ENCODE measurements around the gene BRWD1.

The BRWD1 gene

GRCh38 chr21:39153842-39154241, 159.6 kb downstream of the BRWD1 start:
- Histone ChIP-seq H3K36me3 (ENCODE audit: insufficient read depth, insufficient read length, low read length) (no peaks in the 10 kb centered on the region), H3K9me3 (ENCODE audit: insufficient read depth, low read length) (peaks cover 6% of the 10 kb centered on the region; the same call in 1 of the 2 replicates), H3K4me3 (ENCODE audit: insufficient read length, low read depth) (no peak overlapping the region), H3K4me1 (ENCODE audit: insufficient read depth, insufficient read length) (no peaks in the 10 kb centered on the region), H3K27me3 (ENCODE audit: insufficient read depth, insufficient read length) (no peaks in the 10 kb centered on the region), H3K9ac (ENCODE audit: insufficient read length, low read depth) (no peak overlapping the region)
- TF ChIP-seq SUZ12 (IDR thresholded peaks at IDR 0.05; ENCODE audit: extremely low read depth, insufficient read depth, insufficient read length) (no peak), YY1 (IDR thresholded peaks at IDR 0.05; ENCODE audit: insufficient read depth, insufficient read length) (no peak)
- no peak for DNase-seq (ENCODE audit: low read depth, low spot score)

DNA sequence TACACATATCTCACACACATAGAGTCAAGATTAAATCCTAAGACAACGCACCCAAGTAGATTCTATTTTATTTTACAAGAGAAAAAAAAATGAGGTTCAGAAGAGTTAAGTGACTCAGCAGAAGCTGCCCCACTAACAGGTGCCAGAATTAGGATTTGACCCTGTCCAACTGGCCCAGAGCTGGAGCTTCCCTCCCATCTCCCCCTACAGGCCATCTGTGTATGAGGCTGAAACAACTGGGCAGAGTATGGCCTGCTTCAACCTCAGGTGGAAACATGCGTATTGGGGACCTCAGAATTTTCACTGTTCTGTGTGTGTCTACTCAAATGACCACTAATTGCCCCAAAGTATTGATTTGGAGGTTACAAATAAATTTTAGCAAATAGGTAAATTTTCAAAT, 160.1 kb downstream of the BRWD1 start:
- Histone ChIP-seq H3K4me3 (ENCODE audit: insufficient read length, low read depth) (no peak overlapping the region), H3K9me3 (ENCODE audit: insufficient read depth, low read length) (peaks cover 6% of the 10 kb centered on the region; the same call in 1 of the 2 replicates), H3K9ac (ENCODE audit: insufficient read length, low read depth) (no peak overlapping the region), H3K36me3 (ENCODE audit: insufficient read depth, insufficient read length, low read length) (no peaks in the 10 kb centered on the region), H3K27me3 (ENCODE audit: insufficient read depth, insufficient read length) (no peaks in the 10 kb centered on the region), H3K4me1 (ENCODE audit: insufficient read depth, insufficient read length) (no peaks in the 10 kb centered on the region)
- DNase-seq (ENCODE audit: low read depth, low spot score), result no peak
- no peak for TF ChIP-seq ZNF274 (IDR thresholded peaks at IDR 0.05; ENCODE audit: low read depth, low read length)
- TF ChIP-seq SUZ12 (IDR thresholded peaks at IDR 0.05; ENCODE audit: extremely low read depth, insufficient read depth, insufficient read length), result no peak
- TF ChIP-seq YY1 (IDR thresholded peaks at IDR 0.05; ENCODE audit: insufficient read depth, insufficient read length), result no peak

DNA sequence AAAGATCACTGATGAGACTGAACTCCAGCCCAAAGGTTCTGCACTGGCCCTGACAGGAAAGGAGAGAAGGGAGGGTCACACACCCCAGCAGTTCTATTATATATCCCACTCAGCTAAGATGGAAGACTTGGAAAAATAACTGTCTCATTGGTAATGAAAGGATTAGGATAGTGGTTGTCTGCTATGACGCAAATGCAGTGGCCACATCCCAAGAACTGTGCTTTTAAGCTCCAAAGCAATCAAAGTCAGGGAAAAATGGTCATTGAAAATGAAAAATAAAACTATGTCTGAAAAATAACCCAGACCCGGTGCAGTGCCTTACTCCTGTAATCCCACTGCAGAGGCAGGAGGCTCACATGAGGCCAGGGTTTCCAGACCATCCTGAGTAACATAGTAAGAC, 161.2 kb downstream of the BRWD1 start:
- Histone ChIP-seq H3K9ac (ENCODE audit: insufficient read length, low read depth) (no peak overlapping the region), H3K9me3 (ENCODE audit: insufficient read depth, low read length) (peaks cover 6% of the 10 kb centered on the region; the same call in 1 of the 2 replicates), H3K4me1 (ENCODE audit: insufficient read depth, insufficient read length) (no peaks in the 10 kb centered on the region), H3K36me3 (ENCODE audit: insufficient read depth, insufficient read length, low read length) (no peaks in the 10 kb centered on the region), H3K27me3 (ENCODE audit: insufficient read depth, insufficient read length) (no peaks in the 10 kb centered on the region), H3K4me3 (ENCODE audit: insufficient read length, low read depth) (no peak overlapping the region)
- DNase-seq (ENCODE audit: low read depth, low spot score), result no peak
- TF ChIP-seq SUZ12 (IDR thresholded peaks at IDR 0.05; ENCODE audit: extremely low read depth, insufficient read depth, insufficient read length), result no peak

GRCh38 chr21:39150877-39151276, 162.6 kb downstream of the BRWD1 start:
- no peak for TF ChIP-seq YY1 (IDR thresholded peaks at IDR 0.05; ENCODE audit: insufficient read depth, insufficient read length)
- no peak for TF ChIP-seq ZNF274 (IDR thresholded peaks at IDR 0.05; ENCODE audit: low read depth, low read length)
- TF ChIP-seq SUZ12 (IDR thresholded peaks at IDR 0.05; ENCODE audit: extremely low read depth, insufficient read depth, insufficient read length), result no peak
- Histone ChIP-seq H3K9me3 (ENCODE audit: insufficient read depth, low read length) (peaks cover 2% of the 10 kb centered on the region; the same call in 1 of the 2 replicates), H3K4me3 (ENCODE audit: insufficient read length, low read depth) (no peak overlapping the region), H3K9ac (ENCODE audit: insufficient read length, low read depth) (no peak overlapping the region), H3K27me3 (ENCODE audit: insufficient read depth, insufficient read length) (no peaks in the 10 kb centered on the region), H3K4me1 (ENCODE audit: insufficient read depth, insufficient read length) (no peaks in the 10 kb centered on the region), H3K36me3 (ENCODE audit: insufficient read depth, insufficient read length, low read length) (no peaks in the 10 kb centered on the region)
- no peak for DNase-seq (ENCODE audit: low read depth, low spot score)

DNA sequence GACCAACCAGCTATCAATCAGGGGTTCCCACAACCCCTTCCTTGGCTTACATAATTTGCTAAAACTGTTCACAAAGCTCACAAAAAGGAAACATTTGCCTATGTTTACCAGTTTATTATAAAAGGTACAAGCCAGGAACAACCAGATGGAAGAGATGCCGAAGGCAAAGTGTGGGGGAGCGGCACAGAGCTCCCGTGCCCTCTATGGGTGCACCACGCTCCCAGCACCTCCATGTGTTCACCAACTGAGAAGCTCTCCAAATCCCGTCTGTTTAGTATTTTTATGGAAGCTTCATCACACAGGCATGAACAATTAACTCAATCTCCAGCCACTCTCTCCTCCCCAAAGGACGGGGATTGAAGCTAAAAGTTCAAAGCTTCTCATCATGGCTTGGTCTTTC, 163.1 kb downstream of the BRWD1 start:
- Histone ChIP-seq H3K4me1 (ENCODE audit: insufficient read depth, insufficient read length) (no peaks in the 10 kb centered on the region), H3K9me3 (ENCODE audit: insufficient read depth, low read length) (no peaks in the 10 kb centered on the region), H3K36me3 (ENCODE audit: insufficient read depth, insufficient read length, low read length) (no peaks in the 10 kb centered on the region), H3K4me3 (ENCODE audit: insufficient read length, low read depth) (no peak overlapping the region), H3K27me3 (ENCODE audit: insufficient read depth, insufficient read length) (no peaks in the 10 kb centered on the region), H3K9ac (ENCODE audit: insufficient read length, low read depth) (no peak overlapping the region)
- no peak for DNase-seq (ENCODE audit: low read depth, low spot score)
- TF ChIP-seq SUZ12 (IDR thresholded peaks at IDR 0.05; ENCODE audit: extremely low read depth, insufficient read depth, insufficient read length), result no peak
- no peak for TF ChIP-seq YY1 (IDR thresholded peaks at IDR 0.05; ENCODE audit: insufficient read depth, insufficient read length)
- TF ChIP-seq ZNF274 (IDR thresholded peaks at IDR 0.05; ENCODE audit: low read depth, low read length), result no peak

DNA sequence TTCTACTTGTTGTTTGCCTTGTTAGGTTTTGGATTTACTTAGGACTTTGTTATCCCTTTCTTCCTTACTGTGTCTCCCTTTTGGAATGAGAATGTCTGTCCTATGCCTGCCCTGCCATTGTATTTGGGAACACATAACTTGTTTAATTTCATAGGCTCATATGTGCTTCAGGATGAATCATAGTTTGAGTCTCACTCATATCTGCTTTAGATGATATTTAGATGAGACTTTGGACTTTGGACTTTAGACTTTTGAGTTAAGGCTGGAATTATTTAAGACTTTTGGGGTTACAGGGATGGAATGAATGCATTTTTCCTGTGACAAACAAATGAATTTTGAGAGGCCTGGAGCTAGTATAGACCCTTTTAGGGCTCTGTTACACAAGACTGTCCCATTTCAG, 163.6 kb downstream of the BRWD1 start:
- Histone ChIP-seq H3K36me3 (ENCODE audit: insufficient read depth, insufficient read length, low read length) (no peaks in the 10 kb centered on the region), H3K4me1 (ENCODE audit: insufficient read depth, insufficient read length) (no peaks in the 10 kb centered on the region), H3K4me3 (ENCODE audit: insufficient read length, low read depth) (no peak overlapping the region), H3K27me3 (ENCODE audit: insufficient read depth, insufficient read length) (no peaks in the 10 kb centered on the region), H3K9ac (ENCODE audit: insufficient read length, low read depth) (no peak overlapping the region), H3K9me3 (ENCODE audit: insufficient read depth, low read length) (no peaks in the 10 kb centered on the region; the same call in 1 of the 2 replicates)
- no peak for DNase-seq (ENCODE audit: low read depth, low spot score)
- TF ChIP-seq SUZ12 (IDR thresholded peaks at IDR 0.05; ENCODE audit: extremely low read depth, insufficient read depth, insufficient read length) (no peak), ZNF274 (IDR thresholded peaks at IDR 0.05; ENCODE audit: low read depth, low read length) (no peak), YY1 (IDR thresholded peaks at IDR 0.05; ENCODE audit: insufficient read depth, insufficient read length) (no peak)

DNA sequence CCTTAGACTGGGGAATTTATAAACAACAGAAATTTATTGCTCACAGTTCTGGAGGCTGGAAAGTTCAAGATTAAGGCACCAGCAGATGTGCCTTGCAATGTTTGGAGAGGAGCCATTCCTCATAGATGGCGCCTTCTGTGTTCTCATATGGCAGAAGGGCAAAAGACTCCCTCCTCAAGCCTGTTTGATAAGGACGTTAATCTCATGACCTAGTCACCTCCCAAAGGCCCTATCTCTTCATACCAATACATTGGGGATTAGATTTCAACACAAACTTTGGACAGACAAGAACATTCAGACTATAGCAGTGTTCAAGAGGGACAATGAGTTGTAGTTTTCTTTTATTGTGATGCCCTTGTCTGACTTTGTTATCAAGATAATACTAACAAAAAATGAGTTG, 164.5 kb downstream of the BRWD1 start:
- no peaks in the 10 kb centered on the region for H3K27me3 ChIP-seq (ENCODE audit: insufficient read depth, insufficient read length)
- H3K36me3 ChIP-seq (ENCODE audit: insufficient read depth, insufficient read length, low read length), result no peaks in the 10 kb centered on the region
- no peak overlapping the region for H3K9ac ChIP-seq (ENCODE audit: insufficient read length, low read depth)
- H3K4me1 ChIP-seq (ENCODE audit: insufficient read depth, insufficient read length), result no peaks in the 10 kb centered on the region
- TF ChIP-seq YY1 (IDR thresholded peaks at IDR 0.05; ENCODE audit: insufficient read depth, insufficient read length) (no peak), SUZ12 (IDR thresholded peaks at IDR 0.05; ENCODE audit: extremely low read depth, insufficient read depth, insufficient read length) (no peak), ZNF274 (IDR thresholded peaks at IDR 0.05; ENCODE audit: low read depth, low read length) (no peak)
- no peak for DNase-seq (ENCODE audit: low read depth, low spot score)
- no peak overlapping the region for H3K4me3 ChIP-seq (ENCODE audit: insufficient read length, low read depth)
- H3K9me3 ChIP-seq (ENCODE audit: insufficient read depth, low read length), result no peaks in the 10 kb centered on the region; the same call in 1 of the 2 replicates

DNA sequence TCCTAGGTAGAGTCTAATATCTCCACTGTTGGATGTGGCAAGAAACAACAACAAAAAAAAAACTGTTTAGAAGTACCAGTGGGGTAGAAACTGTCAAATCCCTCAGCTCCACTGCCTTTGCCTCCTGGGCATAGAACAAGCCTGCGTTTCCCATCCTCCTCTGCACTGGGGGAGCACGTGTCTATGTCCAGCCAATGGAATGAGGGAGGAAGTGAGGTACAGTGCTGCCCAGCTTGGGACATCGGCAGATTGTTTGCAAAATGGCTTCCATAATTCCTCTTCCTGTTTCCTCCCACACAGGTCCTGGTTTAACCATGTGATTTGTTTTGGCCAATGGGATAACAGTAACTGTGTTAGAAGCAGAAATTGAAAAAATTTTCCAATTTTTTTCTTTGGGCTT, 169.2 kb downstream of the BRWD1 start:
- Histone ChIP-seq H3K9me3 (ENCODE audit: insufficient read depth, low read length) (no peaks in the 10 kb centered on the region; the same call in 1 of the 2 replicates), H3K4me1 (ENCODE audit: insufficient read depth, insufficient read length) (no peaks in the 10 kb centered on the region), H3K27me3 (ENCODE audit: insufficient read depth, insufficient read length) (no peaks in the 10 kb centered on the region), H3K4me3 (ENCODE audit: insufficient read length, low read depth) (no peak overlapping the region), H3K36me3 (ENCODE audit: insufficient read depth, insufficient read length, low read length) (no peaks in the 10 kb centered on the region), H3K9ac (ENCODE audit: insufficient read length, low read depth) (no peak overlapping the region)
- TF ChIP-seq SUZ12 (IDR thresholded peaks at IDR 0.05; ENCODE audit: extremely low read depth, insufficient read depth, insufficient read length), result no peak
- TF ChIP-seq YY1 (IDR thresholded peaks at IDR 0.05; ENCODE audit: insufficient read depth, insufficient read length), result no peak
- TF ChIP-seq ZNF274 (IDR thresholded peaks at IDR 0.05; ENCODE audit: low read depth, low read length), result no peak
- DNase-seq (ENCODE audit: low read depth, low spot score), result no peak

All from NT2/D1 (cell line).